B cell (primary cell): ENCODE measurements around the gene ZAR1L.

Experiments used
- EZH2 ChIP-seq: IDR thresholded peaks from 2 replicates; pipeline ENCODE4 v1.6.1; 2012; ENCODE audit warnings: borderline replicate concordance, low read depth, mild to moderate bottlenecking, moderate library complexity, low read length; ENCODE audit not compliant: insufficient read depth, poor library complexity, severe bottlenecking
- TF ChIP-seq, protein P1 (sequence below): fragments of 200-600 bp; IDR thresholded peaks from one replicate; pipeline ENCODE4 v1.8.0; 2022; ENCODE audit warnings: antibody characterized with exemption, mild to moderate bottlenecking

DNA sequence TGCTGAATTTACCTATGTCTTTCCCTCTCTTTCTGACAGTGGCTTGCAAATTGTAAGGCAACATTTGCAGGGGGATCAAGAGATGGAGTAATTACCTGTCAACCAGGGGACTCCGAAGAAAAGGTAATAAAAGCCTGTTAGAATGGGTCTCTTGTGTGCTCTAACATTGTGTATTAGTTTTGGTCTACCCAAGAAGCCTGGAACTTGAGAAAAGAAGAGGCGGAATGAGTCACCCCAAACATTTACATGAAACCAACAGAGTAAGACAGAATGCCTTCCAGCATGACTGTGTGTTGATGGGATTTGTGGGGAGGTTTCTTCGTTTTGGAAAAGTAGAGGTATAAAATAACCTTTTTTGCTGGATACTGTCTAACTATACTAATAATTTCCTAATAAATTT, 36.7 kb downstream of the ZAR1L start:
- TF ChIP-seq, protein P1, sequence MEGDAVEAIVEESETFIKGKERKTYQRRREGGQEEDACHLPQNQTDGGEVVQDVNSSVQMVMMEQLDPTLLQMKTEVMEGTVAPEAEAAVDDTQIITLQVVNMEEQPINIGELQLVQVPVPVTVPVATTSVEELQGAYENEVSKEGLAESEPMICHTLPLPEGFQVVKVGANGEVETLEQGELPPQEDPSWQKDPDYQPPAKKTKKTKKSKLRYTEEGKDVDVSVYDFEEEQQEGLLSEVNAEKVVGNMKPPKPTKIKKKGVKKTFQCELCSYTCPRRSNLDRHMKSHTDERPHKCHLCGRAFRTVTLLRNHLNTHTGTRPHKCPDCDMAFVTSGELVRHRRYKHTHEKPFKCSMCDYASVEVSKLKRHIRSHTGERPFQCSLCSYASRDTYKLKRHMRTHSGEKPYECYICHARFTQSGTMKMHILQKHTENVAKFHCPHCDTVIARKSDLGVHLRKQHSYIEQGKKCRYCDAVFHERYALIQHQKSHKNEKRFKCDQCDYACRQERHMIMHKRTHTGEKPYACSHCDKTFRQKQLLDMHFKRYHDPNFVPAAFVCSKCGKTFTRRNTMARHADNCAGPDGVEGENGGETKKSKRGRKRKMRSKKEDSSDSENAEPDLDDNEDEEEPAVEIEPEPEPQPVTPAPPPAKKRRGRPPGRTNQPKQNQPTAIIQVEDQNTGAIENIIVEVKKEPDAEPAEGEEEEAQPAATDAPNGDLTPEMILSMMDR, result no peak
- no peak for TF ChIP-seq EZH2
